SIG-M5 treated with dmso at 0.1 percent for 504 hours (cell line): ENCODE measurements around the gene DSG1.
"Not testable (repeated sequence)": the region's sequence is repeated elsewhere in the genome, so short reads cannot be mapped to it uniquely, and the experiment has no call there.

Source experiments
- DNase-seq: peaks from one replicate; lab custom pipeline; 2025; ENCODE audit not compliant: unreplicated experiment; lab: John Stamatoyannopoulos, UW

DSG1 gene

GRCh38 chr18:31343454-31343853 lies 25.5 kb downstream of the DSG1 start:
- no peak for DNase-seq

GRCh38 chr18:31353336-31353735 lies 35.4 kb downstream of the DSG1 start:
- DNase-seq: not testable (repeated sequence)

- no peak for DNase-seq
Observed at GRCh38 chr18:31354990-31355389, 37.0 kb downstream of the DSG1 start.

GRCh38 chr18:31356025-31356424 lies 38.1 kb downstream of the DSG1 start:
- DNase-seq: no peak

GRCh38 chr18:31364190-31364589 lies 46.2 kb downstream of the DSG1 start:
- DNase-seq: no peak

GRCh38 chr18:31369478-31369877 lies 51.5 kb downstream of the DSG1 start:
- no peak for DNase-seq

- DNase-seq: no peak
Observed at GRCh38 chr18:31371989-31372388, 54.0 kb downstream of the DSG1 start.

GRCh38 chr18:31373641-31374040 lies 55.7 kb downstream of the DSG1 start:
- no peak for DNase-seq

- DNase-seq: no peak
Observed at GRCh38 chr18:31376477-31376876, 58.5 kb downstream of the DSG1 start, which contains the start of gene DSG4. Gene DSG4 (plus strand): TSS chr18:31376777. CDS start chr18:31376912, 135 bp downstream.

- no peak for DNase-seq
Observed at GRCh38 chr18:31380912-31381311, 63.0 kb downstream of the DSG1 start.

- DNase-seq: no peak
Observed at GRCh38 chr18:31382107-31382506, 64.1 kb downstream of the DSG1 start.

- DNase-seq: no peak
Observed at GRCh38 chr18:31386741-31387140, 68.8 kb downstream of the DSG1 start.

- no peak for DNase-seq
Observed at GRCh38 chr18:31393286-31393685, 75.3 kb downstream of the DSG1 start.

- no peak for DNase-seq
Observed at GRCh38 chr18:31396796-31397612, 79.0 kb downstream of the DSG1 start.

- DNase-seq: no peak
Observed at GRCh38 chr18:31398191-31398590, 80.2 kb downstream of the DSG1 start.

- no peak for DNase-seq
Observed at GRCh38 chr18:31399306-31400032, 81.5 kb downstream of the DSG1 start.

- no peak for DNase-seq
Observed at GRCh38 chr18:31401156-31402025, 83.4 kb downstream of the DSG1 start.

GRCh38 chr18:31402026-31402373 lies 84.0 kb downstream of the DSG1 start:
- no peak for DNase-seq

- no peak for DNase-seq
Observed at GRCh38 chr18:31403409-31403808, 85.4 kb downstream of the DSG1 start.
